GM12865 (cell line): ENCODE measurements around the gene XPR1.

Experiments used
- DNase-seq: peaks from one replicate; pipeline ENCODE4 v3.0.0; 2010; ENCODE audit warnings: low read depth
- H3K4me3 ChIP-seq: 2 replicates; pipeline ENCODE4 v1.5.1; 2011; ENCODE audit warnings: mild to moderate bottlenecking, low read depth, low read length, control low read depth
- CTCF ChIP-seq: IDR thresholded peaks from 2 replicates; pipeline ENCODE4 v1.5.1; 2011; ENCODE audit warnings: low read length, control low read depth, low read depth, inconsistent platforms; ENCODE audit not compliant: insufficient read depth; ENCODE audit errors: missing control alignments

The XPR1 gene

GRCh38 chr1:180859306-180859705, 227.5 kb downstream of the XPR1 start:
- H3K4me3 ChIP-seq: no peak overlapping the region
- TF ChIP-seq CTCF: no peak
- no peak for DNase-seq

- DNase-seq: no peak
- TF ChIP-seq CTCF: no peak
- H3K4me3 ChIP-seq: no peak overlapping the region
These were observed 228.7 kb downstream of the XPR1 start for GRCh38 chr1:180860535-180860934.

DNA sequence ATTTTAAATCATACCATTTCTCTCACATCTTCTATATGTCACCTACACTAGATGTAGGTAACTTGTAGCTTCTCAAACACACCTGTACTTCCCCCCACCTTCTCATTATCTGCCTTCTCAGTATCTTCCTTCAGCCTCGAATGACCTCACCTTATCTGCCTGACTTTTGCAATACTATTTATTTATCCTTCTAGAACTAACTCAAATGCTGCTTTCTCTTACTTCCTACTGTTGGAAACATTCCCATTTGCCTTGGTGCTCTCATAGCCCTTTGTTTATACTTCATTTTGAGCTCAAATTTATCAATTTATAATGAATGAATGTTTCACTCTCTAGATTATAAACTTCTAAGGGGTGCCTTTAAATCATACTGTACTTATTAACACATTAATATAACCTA, 230.5 kb downstream of the XPR1 start:
- no peak for TF ChIP-seq CTCF
- DNase-seq: no peak
- H3K4me3 ChIP-seq: no peak overlapping the region

- no peak overlapping the region for H3K4me3 ChIP-seq
- peak; percentile 54 for TF ChIP-seq CTCF
- DNase-seq: peak; percentile 38
These were observed 231.4 kb downstream of the XPR1 start for GRCh38 chr1:180863158-180863775.

DNA sequence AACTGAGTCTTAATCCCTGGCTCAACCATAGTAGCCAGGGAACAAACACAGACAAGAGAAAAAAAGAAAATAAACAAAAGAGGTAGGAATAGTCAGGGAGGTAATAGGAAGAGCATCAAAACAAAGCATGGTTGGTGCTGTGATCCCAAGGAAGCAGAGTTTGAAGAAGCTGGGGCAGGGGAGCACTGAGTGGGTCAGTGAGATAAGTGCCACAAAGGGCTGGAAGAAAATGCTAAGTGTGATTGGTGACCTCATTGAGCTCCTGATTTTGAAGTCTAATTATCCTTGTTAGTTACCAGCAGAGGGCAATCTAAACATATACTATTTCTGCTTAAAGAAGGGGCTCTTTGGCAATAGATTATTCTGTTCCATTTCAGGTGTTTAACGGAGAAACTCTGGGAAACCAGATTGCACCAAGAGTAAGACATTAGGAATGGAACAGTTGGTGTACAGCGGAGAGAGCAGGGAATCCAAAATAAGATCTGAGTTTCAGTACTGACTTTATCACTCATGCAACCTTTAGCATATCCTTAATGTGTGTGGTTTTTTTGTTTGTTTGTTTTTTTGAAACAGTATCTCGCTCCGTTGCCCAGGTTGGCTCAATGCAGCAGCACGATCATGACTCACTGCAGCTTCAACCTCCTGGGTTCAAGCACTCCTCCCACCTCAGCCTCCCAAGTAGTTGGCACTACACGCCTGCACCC, 250.1 kb downstream of the XPR1 start:
- TF ChIP-seq CTCF: peak; percentile 35
- DNase-seq: peak; percentile 42
- H3K4me3 ChIP-seq: no peak overlapping the region

- TF ChIP-seq CTCF: no peak
- H3K4me3 ChIP-seq: no peak overlapping the region
- DNase-seq: no peak
These were observed 252.9 kb downstream of the XPR1 start for GRCh38 chr1:180884588-180885300.
